GM13977 (cell line): ENCODE results near the gene VSIG10L2.
"Not testable (repeated sequence)": the region's sequence is repeated elsewhere in the genome, so short reads cannot be mapped to it uniquely, and the experiment has no call there.

Experiments
- DNase-seq: peaks from one replicate; pipeline ENCODE4 v3.0.0; 2012; ENCODE audit warnings: low spot score
- CTCF ChIP-seq: IDR thresholded peaks from 2 replicates; pipeline ENCODE4 v1.5.1; 2012; ENCODE audit warnings: mild to moderate bottlenecking, control low read depth; ENCODE audit not compliant: insufficient read depth; ENCODE audit errors: extremely low read depth, missing control alignments
- in situ Hi-C: fragments of 300-500 bp; cut with MboI; formaldehyde crosslinking; loops from one replicate; pipeline ENCODE4 v1.12.0; 2022; ENCODE audit warnings: low sequenced_read_pairs, low pct_unique_long_range_greater_than_20kb, mixed read lengths, inconsistent platforms; ENCODE audit not compliant: unreplicated experiment

VSIG10L2 gene

GRCh38 chr11:125910226-125910849 is 35.5 kb upstream of the VSIG10L2 start:
- in situ Hi-C loops: no loop called here
- no peak for DNase-seq
- TF ChIP-seq CTCF: no peak

- in situ Hi-C loops, DNase-seq: not testable (repeated sequence)
These were observed 31.2 kb upstream of the VSIG10L2 start for GRCh38 chr11:125914601-125915000.

- no peak for DNase-seq
- in situ Hi-C loops: no loop called here
- no peak for TF ChIP-seq CTCF
These were observed 29.0 kb upstream of the VSIG10L2 start for GRCh38 chr11:125916683-125917347.

- in situ Hi-C loops: no loop called here
- no peak for DNase-seq
- TF ChIP-seq CTCF: no peak
These were observed 27.6 kb upstream of the VSIG10L2 start for GRCh38 chr11:125918140-125918840.

- in situ Hi-C loops: loop anchor here (5.0 kb wide), 1 partner anchor 271 kb away; no protein-coding TSS in a partner anchor
These were observed 24.8 kb upstream of the VSIG10L2 start for GRCh38 chr11:125921042-125921441.

GRCh38 chr11:125922156-125922555 is 23.7 kb upstream of the VSIG10L2 start:
- no peak for TF ChIP-seq CTCF
- no peak for DNase-seq
- in situ Hi-C loops: loop anchor here (5.0 kb wide), 1 partner anchor 270 kb away; no protein-coding TSS in a partner anchor

More at GRCh38 chr11:125921042-125921441, 24.8 kb upstream of the VSIG10L2 start:
- no peak for TF ChIP-seq CTCF
- no peak for DNase-seq
